ENCODE results near the gene PIWIL1.

Gene PIWIL1

DNA sequence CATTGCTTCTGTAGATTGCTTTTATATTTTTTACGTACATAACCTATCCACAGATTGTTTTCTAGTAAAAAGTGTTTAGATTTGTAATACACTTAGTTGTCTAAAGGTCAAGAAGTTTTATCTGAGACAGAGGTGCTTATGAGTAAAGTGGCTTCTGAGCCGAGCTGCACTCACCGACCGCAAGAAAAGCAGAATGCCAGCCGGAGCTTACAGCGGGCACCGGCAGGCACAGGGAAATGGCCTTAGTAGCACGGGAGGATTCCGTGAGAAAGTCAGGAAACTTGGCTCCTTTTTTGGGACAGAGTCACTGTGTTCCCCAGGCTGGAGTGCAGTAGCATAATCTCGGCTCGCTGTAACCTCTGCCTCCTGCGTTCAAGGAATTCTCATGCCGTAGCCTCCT, 29.8 kb downstream of the PIWIL1 start:
- in situ Hi-C loops (cut with MboI; ENCODE audit: low sequenced_read_pairs) = no loop called here

DNA sequence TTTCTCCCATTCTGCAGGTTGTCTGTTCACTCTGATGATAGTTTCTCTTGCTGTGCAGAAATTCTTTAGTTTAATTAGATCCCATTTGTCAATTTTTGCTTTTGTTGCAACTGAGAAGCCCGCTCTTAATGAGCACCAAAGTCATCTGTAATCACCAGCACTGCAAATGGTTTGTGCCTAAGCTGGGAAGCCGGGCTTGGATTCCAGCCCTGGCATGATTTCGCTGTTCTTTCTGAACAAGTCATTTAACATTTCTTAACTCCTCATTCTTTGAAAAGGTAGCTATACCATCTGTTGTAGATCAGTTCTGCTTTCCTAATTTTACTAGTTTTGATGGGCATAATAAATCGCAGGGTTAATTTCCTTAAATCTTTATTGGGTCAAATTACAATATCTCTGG, 32.1 kb downstream of the PIWIL1 start:
- in situ Hi-C loops (cut with MboI; ENCODE audit: low sequenced_read_pairs) = no loop called here

- in situ Hi-C loops (cut with MboI; ENCODE audit: low sequenced_read_pairs) = no loop called here
Measured at GRCh38 chr12:130371296-130371695, 33.6 kb downstream of the PIWIL1 start.

DNA sequence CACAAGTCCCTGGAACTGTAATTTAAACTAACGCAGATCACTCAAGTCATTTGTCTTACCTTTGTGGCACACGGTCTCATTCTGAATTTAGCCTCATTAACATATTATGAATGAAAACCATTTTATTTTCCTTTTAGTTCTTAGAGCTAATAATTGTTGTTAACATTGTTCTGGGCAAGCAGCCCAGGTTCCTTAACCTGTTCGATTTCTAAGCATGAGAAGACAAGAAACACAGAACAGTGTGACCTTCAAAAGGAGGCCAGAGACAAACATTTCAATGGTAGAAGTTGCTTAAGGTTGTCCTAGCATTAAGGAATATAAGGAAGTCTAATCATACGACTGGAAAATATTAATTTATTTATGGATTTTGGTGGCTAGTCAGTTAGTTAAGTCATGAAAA, 35.2 kb downstream of the PIWIL1 start:
- in situ Hi-C loops (cut with MboI; ENCODE audit: low sequenced_read_pairs) = no loop called here

GRCh38 chr12:130374083-130374482, 36.4 kb downstream of the PIWIL1 start:
- in situ Hi-C loops (cut with MboI; ENCODE audit: low sequenced_read_pairs) = no loop called here

DNA sequence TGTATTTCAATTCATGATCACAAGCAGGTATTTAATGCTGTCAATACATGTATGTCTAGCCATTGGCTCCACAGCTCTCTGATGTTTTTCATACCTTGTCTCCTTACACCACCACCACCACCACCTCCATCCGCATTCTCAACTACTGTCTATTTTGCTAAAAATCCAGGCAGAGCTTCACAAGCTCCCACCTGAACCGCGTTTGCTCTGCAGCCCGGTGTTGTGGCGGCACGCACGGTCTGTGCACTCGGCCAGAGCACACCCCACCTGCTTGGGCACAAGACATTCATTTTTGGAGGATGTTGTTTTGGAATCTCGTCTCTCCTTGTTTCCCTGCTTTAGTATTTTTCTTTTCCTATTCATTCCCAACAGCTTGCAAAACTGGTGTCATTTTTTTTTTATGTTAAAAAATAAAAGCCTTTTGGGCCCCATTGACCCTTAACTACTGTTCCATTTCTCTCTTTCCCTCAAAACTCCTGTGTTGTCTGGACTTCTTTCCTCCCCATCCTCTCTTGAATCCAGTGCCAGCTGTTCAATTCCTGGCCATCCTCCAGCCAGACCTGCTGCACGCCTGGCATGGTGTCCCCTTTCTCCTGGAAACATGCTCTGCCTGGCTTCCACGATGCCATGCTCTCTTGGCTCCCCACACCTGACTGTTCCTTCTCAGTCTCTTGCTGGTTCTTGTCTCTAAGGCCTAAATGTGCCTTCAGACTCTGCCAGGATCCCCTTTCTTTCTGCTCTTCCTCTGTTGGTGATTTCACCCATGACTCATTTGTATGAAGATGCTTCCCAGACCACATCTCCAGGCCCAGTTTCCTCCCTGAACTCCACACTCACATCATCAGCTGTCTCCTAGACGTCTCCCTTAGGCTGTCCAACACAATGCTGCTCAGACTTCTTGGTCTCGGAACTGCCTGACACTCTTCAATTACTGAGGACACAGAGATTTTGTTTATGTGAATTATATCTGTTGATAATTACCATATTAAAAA, 37.9 kb downstream of the PIWIL1 start:
- in situ Hi-C loops (cut with MboI; ENCODE audit: low sequenced_read_pairs) = no loop called here

GRCh38 chr12:130382818-130383217, 45.1 kb downstream of the PIWIL1 start:
- in situ Hi-C loops (cut with MboI; ENCODE audit: low sequenced_read_pairs) = no loop called here

GRCh38 chr12:130384234-130384633, 46.5 kb downstream of the PIWIL1 start:
- in situ Hi-C loops (cut with MboI; ENCODE audit: low sequenced_read_pairs) = no loop called here

- in situ Hi-C loops (cut with MboI; ENCODE audit: low sequenced_read_pairs) = no loop called here
Measured at GRCh38 chr12:130385193-130385592, 47.5 kb downstream of the PIWIL1 start.

- in situ Hi-C loops (cut with MboI; ENCODE audit: low sequenced_read_pairs) = no loop called here
Measured at GRCh38 chr12:130391186-130391585, 53.5 kb downstream of the PIWIL1 start.

GRCh38 chr12:130394906-130395305, 57.2 kb downstream of the PIWIL1 start:
- in situ Hi-C loops (cut with MboI; ENCODE audit: low sequenced_read_pairs) = no loop called here

GRCh38 chr12:130396667-130397066, 59.0 kb downstream of the PIWIL1 start:
- in situ Hi-C loops (cut with MboI; ENCODE audit: low sequenced_read_pairs) = no loop called here

GRCh38 chr12:130398100-130398848, 60.6 kb downstream of the PIWIL1 start:
- in situ Hi-C loops (cut with MboI; ENCODE audit: low sequenced_read_pairs) = no loop called here

DNA sequence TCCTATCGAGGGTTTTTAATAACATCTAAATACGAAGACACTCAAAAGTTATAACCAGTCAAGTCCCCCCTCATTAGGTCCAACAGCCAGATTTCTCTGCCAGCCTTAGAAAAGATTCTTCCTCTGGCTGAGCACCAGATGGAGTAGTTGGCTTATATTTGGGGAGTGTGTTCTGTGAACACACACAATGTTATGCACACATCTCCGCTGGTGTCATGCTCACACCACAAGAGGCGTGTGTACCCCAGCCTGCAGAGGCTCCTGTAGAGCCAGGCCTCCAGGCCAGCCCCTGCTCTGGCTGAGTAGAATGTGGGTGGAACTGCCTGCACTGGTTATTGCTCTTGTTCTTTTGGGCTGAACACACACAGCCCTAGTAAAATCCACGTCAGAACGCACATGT, 64.0 kb downstream of the PIWIL1 start:
- in situ Hi-C loops (cut with MboI; ENCODE audit: low sequenced_read_pairs) = no loop called here

DNA sequence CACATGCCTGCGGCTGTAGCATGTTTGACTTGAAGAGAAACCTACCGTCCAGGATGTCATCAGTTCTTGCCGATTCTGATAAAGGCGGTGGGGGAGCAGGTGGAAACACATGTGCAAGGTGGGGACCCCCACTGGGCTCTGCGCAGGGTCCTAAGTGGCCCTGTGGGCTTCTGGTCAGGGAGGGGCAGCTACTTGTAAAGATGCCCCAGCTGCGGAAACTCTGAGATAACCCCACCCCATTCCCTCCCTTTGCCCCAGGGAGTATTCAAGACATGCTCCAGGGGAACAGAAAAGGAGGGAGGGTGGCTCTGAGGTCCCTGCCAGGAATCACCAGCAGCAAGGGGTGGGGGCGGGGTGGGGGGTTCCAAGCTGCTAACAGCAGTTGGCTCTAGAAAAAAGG, 67.6 kb downstream of the PIWIL1 start:
- in situ Hi-C loops (cut with MboI; ENCODE audit: low sequenced_read_pairs) = no loop called here

GRCh38 chr12:130412384-130412783, 74.7 kb downstream of the PIWIL1 start:
- in situ Hi-C loops (cut with MboI; ENCODE audit: low sequenced_read_pairs) = no loop called here

DNA sequence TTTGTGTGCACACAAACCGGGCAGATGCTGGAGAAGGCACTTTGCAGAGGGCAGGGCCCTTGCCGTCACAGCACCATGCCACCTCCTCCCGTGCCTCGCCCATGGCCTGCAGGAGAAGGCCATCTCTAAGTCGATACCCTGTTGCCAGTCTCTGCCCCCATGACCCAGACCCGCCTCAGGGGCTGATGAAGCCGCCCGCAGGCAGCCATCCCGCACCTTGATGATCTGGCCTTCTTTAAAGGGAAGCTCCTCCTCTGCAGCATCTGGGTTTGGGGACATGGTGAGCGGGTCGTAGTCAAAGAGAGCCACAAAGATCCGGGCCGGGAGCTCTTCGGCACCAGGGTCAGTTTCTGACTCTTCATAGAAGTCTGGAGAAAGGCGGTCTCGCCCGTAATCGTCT, 76.2 kb downstream of the PIWIL1 start:
- in situ Hi-C loops (cut with MboI; ENCODE audit: low sequenced_read_pairs) = no loop called here

- in situ Hi-C loops (cut with MboI; ENCODE audit: low sequenced_read_pairs) = no loop called here
Measured at GRCh38 chr12:130414381-130414780, 76.7 kb downstream of the PIWIL1 start.

DNA sequence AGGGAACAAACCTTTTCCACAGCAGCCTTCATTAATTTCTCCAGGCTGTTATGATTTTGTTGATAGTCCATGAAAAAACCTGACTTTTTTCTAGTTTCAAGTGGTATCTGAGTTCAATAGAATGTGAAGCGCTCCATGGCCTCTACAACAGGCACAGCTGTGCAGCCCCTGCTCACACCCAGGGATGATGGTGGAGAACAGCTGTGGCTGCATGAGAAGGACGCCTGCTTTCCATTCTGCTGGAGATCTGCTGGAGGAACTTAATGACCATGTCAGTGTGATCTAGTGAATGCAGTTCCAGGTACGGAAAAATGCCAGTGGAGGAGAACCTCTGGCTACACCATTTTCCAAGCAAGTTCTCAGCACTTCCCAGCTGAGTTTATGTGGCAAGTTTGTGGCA, 80.6 kb downstream of the PIWIL1 start:
- in situ Hi-C loops (cut with MboI; ENCODE audit: low sequenced_read_pairs) = no loop called here

- in situ Hi-C loops (cut with MboI; ENCODE audit: low sequenced_read_pairs) = no loop called here
Measured at GRCh38 chr12:130419116-130419515, 81.4 kb downstream of the PIWIL1 start.

- in situ Hi-C loops (cut with MboI; ENCODE audit: low sequenced_read_pairs) = no loop called here
Measured at GRCh38 chr12:130420071-130420470, 82.4 kb downstream of the PIWIL1 start.

DNA sequence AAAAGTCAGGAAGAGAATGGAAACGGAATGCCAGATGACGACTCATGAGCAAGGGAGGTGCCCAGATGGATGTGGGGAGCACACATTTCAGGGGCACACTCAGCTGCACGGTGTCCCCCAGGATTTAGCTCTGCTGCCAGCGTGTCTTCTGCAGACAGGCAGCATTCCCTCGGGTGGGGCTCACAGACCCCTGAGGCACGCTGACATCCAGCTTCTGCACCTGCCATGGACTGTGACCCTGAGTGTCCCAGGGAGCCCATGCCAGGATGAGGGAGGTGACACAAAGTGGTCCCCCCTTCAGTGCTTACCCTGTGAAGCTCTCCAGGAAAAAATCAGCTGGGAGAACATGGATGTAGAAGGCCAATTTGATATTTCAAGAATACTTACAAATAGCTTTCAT, 84.2 kb downstream of the PIWIL1 start:
- in situ Hi-C loops (cut with MboI; ENCODE audit: low sequenced_read_pairs) = no loop called here

Data from HL-60/S4 (cell line).